Liver (tissue), 3 donors: ENCODE measurements around the gene DNAJA4.
A peak's percentile ranks its signal among the peaks of the same experiment; 100 is the strongest.

Source experiments
- EGR1 ChIP-seq, 2 donors: IDR thresholded peaks; 2 replicates each; pipeline ENCODE4 v1.6.1; 2016 to 2018; ENCODE audit warnings: antibody characterized with exemption in 2 of 2, low read depth in 2 of 2
- GABPA ChIP-seq, 2 donors: IDR thresholded peaks in 1 of 2; conservative IDR thresholded peaks in 1 of 2; 2 replicates each; pipeline ENCODE4 v1.6.1; 2016; ENCODE audit warnings: antibody characterized with exemption in 2 of 2, mild to moderate bottlenecking in 1 of 2, moderate library complexity in 1 of 2
- HNF4G ChIP-seq: IDR thresholded peaks from 2 replicates; pipeline ENCODE4 v1.6.1; 2016; ENCODE audit warnings: antibody characterized with exemption
- JUND ChIP-seq, 2 donors: IDR thresholded peaks; 2 replicates each; pipeline ENCODE4 v1.6.1; 2016; ENCODE audit warnings: antibody characterized with exemption in 2 of 2
- RAD21 ChIP-seq, 2 donors: IDR thresholded peaks; 2 replicates each; pipeline ENCODE4 v1.6.1; 2016; ENCODE audit warnings: antibody characterized with exemption in 2 of 2, mild to moderate bottlenecking in 2 of 2
- REST ChIP-seq: IDR thresholded peaks from 2 replicates; pipeline ENCODE4 v1.6.1; 2016; ENCODE audit warnings: antibody characterized with exemption, mild to moderate bottlenecking
- SP1 ChIP-seq: IDR thresholded peaks from 2 replicates; pipeline ENCODE4 v1.6.1; 2018; ENCODE audit warnings: antibody characterized with exemption, mild to moderate bottlenecking
- TAF1 ChIP-seq: conservative IDR thresholded peaks from 2 replicates; pipeline ENCODE4 v1.6.1; 2016; ENCODE audit warnings: antibody characterized with exemption, mild to moderate bottlenecking
- YY1 ChIP-seq: IDR thresholded peaks from 2 replicates; pipeline ENCODE4 v1.6.1; 2016; ENCODE audit warnings: antibody characterized with exemption, mild to moderate bottlenecking
- TF ChIP-seq, protein P1 (sequence below): fragments of 150-350 bp; IDR thresholded peaks from 2 replicates; pipeline ENCODE4 v1.5.1; 2017; ENCODE audit warnings: improper control_type of control experiment, low read depth, low read length; ENCODE audit not compliant: missing input control
- TF ChIP-seq, protein P2 (sequence below): IDR thresholded peaks from 2 replicates; pipeline ENCODE4 v1.6.1; 2016; ENCODE audit warnings: antibody characterized with exemption
- TF ChIP-seq, protein P3 (sequence below): IDR thresholded peaks from 2 replicates; pipeline ENCODE4 v1.6.1; 2016; ENCODE audit warnings: antibody characterized with exemption
- donor health status: healthy.
- donor health status: healthy.

GRCh38 chr15:78242128-78242527 is 22.2 kb upstream of the DNAJA4 start:
- TF ChIP-seq, protein P1, sequence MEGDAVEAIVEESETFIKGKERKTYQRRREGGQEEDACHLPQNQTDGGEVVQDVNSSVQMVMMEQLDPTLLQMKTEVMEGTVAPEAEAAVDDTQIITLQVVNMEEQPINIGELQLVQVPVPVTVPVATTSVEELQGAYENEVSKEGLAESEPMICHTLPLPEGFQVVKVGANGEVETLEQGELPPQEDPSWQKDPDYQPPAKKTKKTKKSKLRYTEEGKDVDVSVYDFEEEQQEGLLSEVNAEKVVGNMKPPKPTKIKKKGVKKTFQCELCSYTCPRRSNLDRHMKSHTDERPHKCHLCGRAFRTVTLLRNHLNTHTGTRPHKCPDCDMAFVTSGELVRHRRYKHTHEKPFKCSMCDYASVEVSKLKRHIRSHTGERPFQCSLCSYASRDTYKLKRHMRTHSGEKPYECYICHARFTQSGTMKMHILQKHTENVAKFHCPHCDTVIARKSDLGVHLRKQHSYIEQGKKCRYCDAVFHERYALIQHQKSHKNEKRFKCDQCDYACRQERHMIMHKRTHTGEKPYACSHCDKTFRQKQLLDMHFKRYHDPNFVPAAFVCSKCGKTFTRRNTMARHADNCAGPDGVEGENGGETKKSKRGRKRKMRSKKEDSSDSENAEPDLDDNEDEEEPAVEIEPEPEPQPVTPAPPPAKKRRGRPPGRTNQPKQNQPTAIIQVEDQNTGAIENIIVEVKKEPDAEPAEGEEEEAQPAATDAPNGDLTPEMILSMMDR, result peak; percentile 24
- TF ChIP-seq YY1 (no peak), SP1 (no peak), JUND (IDR thresholded peaks at IDR 0.05) (no peak), TAF1 (no peak), EGR1 (IDR thresholded peaks at IDR 0.05; ENCODE audit: low read depth in 2 of 2) (no peak), REST (no peak), HNF4G (no peak), RAD21 (IDR thresholded peaks at IDR 0.05) (peak; percentile 7 to 54), GABPA (IDR thresholded peaks at IDR 0.05 in 1 of 2, conservative IDR thresholded peaks at IDR 0.05 in 1 of 2) (no peak)
- TF ChIP-seq, protein P2, sequence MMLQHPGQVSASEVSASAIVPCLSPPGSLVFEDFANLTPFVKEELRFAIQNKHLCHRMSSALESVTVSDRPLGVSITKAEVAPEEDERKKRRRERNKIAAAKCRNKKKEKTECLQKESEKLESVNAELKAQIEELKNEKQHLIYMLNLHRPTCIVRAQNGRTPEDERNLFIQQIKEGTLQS, result no peak
- TF ChIP-seq, protein P3, sequence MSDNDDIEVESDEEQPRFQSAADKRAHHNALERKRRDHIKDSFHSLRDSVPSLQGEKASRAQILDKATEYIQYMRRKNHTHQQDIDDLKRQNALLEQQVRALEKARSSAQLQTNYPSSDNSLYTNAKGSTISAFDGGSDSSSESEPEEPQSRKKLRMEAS, result no peak
